Measurements from ENCODE around the gene WBP11. TPM values are rescaled to one million over a fixed set of nuclear protein-coding genes. Genes with fewer than 3 reads are reported as not detected.

Gene WBP11
- total RNA-seq, 2 experiments from 2014 or later: 83.9 to 95.7 TPM

Other genes with a start within 250 kb of the WBP11 start
- not detected for gene PLBD1, start 235.6 kb downstream of the WBP11 start, total RNA-seq
- gene GUCY2C, start 106.9 kb downstream of the WBP11 start, total RNA-seq: not detected
- 1 to 10 TPM in 1 of 2 experiments, under 1 TPM in 1; 1.00 to 1.3 TPM for gene C12orf60, start 192 bp upstream of the WBP11 start, total RNA-seq
- not detected for gene SMCO3, start 10.7 kb upstream of the WBP11 start, total RNA-seq
- not detected for gene ART4, start 40.0 kb upstream of the WBP11 start, total RNA-seq
- under 1 TPM in 1 of 2 experiments, not detected in 1; 0.20 TPM for gene MGP, start 82.4 kb upstream of the WBP11 start, total RNA-seq
- 10 to 100 TPM in 1 of 2 experiments, 1 to 10 TPM in 1; 8.3 to 11.3 TPM for gene ERP27, start 135.1 kb upstream of the WBP11 start, total RNA-seq
- 1,000 to 10,000 TPM; 1,588 to 1,891 TPM for gene ARHGDIB, start 158.1 kb upstream of the WBP11 start, total RNA-seq
- not detected for gene PDE6H, start 169.6 kb upstream of the WBP11 start, total RNA-seq

Measured in activated CD4-positive, alpha-beta T cell treated with anti-CD3 and anti-CD28 coated beads, Interleukin-2, amount 10 ng/mL, durations not matched to agents 7 days and 5 days (primary cell).